HG02973 (cell line): Measurements from ENCODE around the gene QPCTL.

ENCODE experiments used
- ATAC-seq: cut with Tn5 transposase; IDR thresholded peaks from one replicate; pipeline ENCODE4 v1.9.1; 2021; ENCODE audit warnings: moderate library complexity; ENCODE audit not compliant: unreplicated experiment

Gene QPCTL

GRCh38 chr19:45692187-45693105 is at the start of gene QPCTL:
Gene QPCTL, plus strand, starts transcription at chr19:45692666. Its CDS starts 38 bp downstream, at chr19:45692704.
- peak; percentile 75 for ATAC-seq

- peak; percentile 29 for ATAC-seq
These were observed 49.2 kb upstream of the QPCTL start for GRCh38 chr19:45643024-45643926.

- no peak for ATAC-seq
These were observed 48.3 kb upstream of the QPCTL start for GRCh38 chr19:45643927-45644771.

GRCh38 chr19:45645068-45645630 is 47.3 kb upstream of the QPCTL start:
- ATAC-seq: no peak

GRCh38 chr19:45645631-45646344 is 46.7 kb upstream of the QPCTL start:
- ATAC-seq: peak; percentile 27

- no peak for ATAC-seq
These were observed 46.1 kb upstream of the QPCTL start for GRCh38 chr19:45646345-45646698.

GRCh38 chr19:45650722-45651121 is 41.7 kb upstream of the QPCTL start:
- no peak for ATAC-seq

- ATAC-seq: no peak
These were observed 38.8 kb upstream of the QPCTL start for GRCh38 chr19:45653634-45654033.

GRCh38 chr19:45655073-45655472 is 37.4 kb upstream of the QPCTL start:
- no peak for ATAC-seq

- no peak for ATAC-seq
These were observed 34.8 kb upstream of the QPCTL start for GRCh38 chr19:45657520-45658167.

GRCh38 chr19:45659096-45659729 is 33.3 kb upstream of the QPCTL start:
- no peak for ATAC-seq

- no peak for ATAC-seq
These were observed 31.8 kb upstream of the QPCTL start for GRCh38 chr19:45660636-45661035.

GRCh38 chr19:45663800-45664199 is 28.7 kb upstream of the QPCTL start:
- no peak for ATAC-seq

GRCh38 chr19:45664575-45664974 is 27.9 kb upstream of the QPCTL start:
- no peak for ATAC-seq

GRCh38 chr19:45667620-45668341 is 24.7 kb upstream of the QPCTL start, which contains the start of gene GIPR:
Gene GIPR, plus strand, starts transcription at chr19:45668221. Its CDS starts 1,300 bp downstream, at chr19:45669521.
- no peak for ATAC-seq

GRCh38 chr19:45668342-45668871 is 24.1 kb upstream of the QPCTL start:
- no peak for ATAC-seq

- ATAC-seq: peak; percentile 44
These were observed 21.6 kb upstream of the QPCTL start for GRCh38 chr19:45670670-45671453.
